Mucosa of descending colon (tissue), 3 donors: ENCODE measurements around the gene KCNJ12. TPM values are rescaled to one million over a fixed set of nuclear protein-coding genes. Genes with fewer than 3 reads are reported as not detected.

ENCODE experiments used
- ATAC-seq: fragments of 200-7000 bp; cut with Tn5 transposase; one replicate; pipeline ENCODE4 v1.9.1; 2020; ENCODE audit warnings: mild to moderate bottlenecking, moderate library complexity
- DNase-seq, 3 donors: peaks; one replicate each; pipeline ENCODE4 v3.0.0-alpha.2; 2020
- H3K36me3 ChIP-seq: fragments of 200-600 bp; one replicate; pipeline ENCODE4 v1.8.0; 2021; ENCODE audit warnings: low read depth, mild to moderate bottlenecking
- H3K4me1 ChIP-seq: fragments of 200-600 bp; one replicate; pipeline ENCODE4 v1.8.0; 2021; ENCODE audit warnings: low read depth, mild to moderate bottlenecking
- H3K4me3 ChIP-seq: fragments of 200-600 bp; one replicate; pipeline ENCODE4 v1.8.0; 2021; ENCODE audit warnings: mild to moderate bottlenecking
- H3K9me3 ChIP-seq: fragments of 200-600 bp; one replicate; pipeline ENCODE4 v1.8.0; 2021; ENCODE audit warnings: mild to moderate bottlenecking
- intact Hi-C, 2 donors: fragments of 100-400 bp; cut with DNase I in 1 of 2; cut with micrococcal nuclease in 1 of 2; formaldehyde crosslinking; loops; one replicate each; pipeline versions ENCODE4 v1.11.0 to v1.11.1; 2022; cut with DNase I, micrococcal nuclease
- total RNA-seq, 3 donors: library from RNA; stranded (reverse); fragmentation: NEBNext Ultra II Directional in 2 of 3; extraction: Animal tissue kit (Norgen Biotek cat#: 25700) in 2 of 3; gene quantifications; one replicate each; pipeline versions ENCODE4 v1.2.1 to v1.2.4, GENCODE V29; 2021 to 2023
- TF ChIP-seq, protein P1 (sequence below): fragments of 200-600 bp; IDR thresholded peaks from one replicate; pipeline ENCODE4 v1.8.0; 2022; ENCODE audit warnings: antibody characterized with exemption, mild to moderate bottlenecking
- donor health status: DM: no; HTN: no; CAD: no; lungs with moderate emphysema.
- donor health status: DM: no; HTN: no; CAD: no.
- donor health status: DM: no; HTN: yes; CAD: no.

Gene KCNJ12
- total RNA-seq, 3 donors from 2014 or later: 0.67 to 1.9 (median 1.1) TPM

DNA sequence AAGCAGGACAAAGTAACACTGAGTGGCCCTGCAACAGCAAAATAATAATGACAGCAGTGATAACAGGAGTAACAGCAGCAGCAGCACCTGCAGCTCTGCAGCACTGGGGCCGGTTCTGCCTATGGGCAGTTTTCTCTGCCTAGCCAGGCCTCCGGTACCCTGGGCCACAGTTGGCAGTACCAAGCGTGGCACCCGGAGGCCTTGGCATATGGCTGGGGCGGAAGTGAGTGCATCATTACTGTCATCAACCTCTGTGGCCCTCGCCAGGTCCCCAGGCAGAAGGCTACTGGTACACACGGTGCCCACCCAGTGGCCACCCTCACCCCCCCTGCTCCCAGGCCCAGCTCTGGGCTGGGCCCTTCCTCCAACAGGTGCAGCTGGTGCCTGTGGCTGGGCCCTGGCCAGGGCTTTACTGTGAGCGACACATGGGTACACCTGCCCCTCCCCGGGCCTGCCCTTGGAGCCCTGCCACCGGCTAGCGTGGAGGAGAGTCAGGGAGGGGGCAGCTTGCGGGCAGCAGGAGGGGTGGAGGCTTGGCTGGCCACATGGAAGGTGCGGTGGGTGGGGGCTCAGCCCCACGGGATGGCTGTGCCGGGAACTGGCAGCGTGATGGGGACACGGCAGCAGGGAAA is 3.0 kb downstream of the KCNJ12 start:
- Histone ChIP-seq H3K4me1 (peaks cover 23% of the 10 kb centered on the region), H3K4me3 (no peak overlapping the region), H3K9me3 (no peaks in the 10 kb centered on the region), H3K36me3 (no peaks in the 10 kb centered on the region)
- DNase-seq (peak; percentile 83 to 86 (median 84)), ATAC-seq (peak; percentile 82)
- intact Hi-C loops: no loop called here
- TF ChIP-seq, protein P1, sequence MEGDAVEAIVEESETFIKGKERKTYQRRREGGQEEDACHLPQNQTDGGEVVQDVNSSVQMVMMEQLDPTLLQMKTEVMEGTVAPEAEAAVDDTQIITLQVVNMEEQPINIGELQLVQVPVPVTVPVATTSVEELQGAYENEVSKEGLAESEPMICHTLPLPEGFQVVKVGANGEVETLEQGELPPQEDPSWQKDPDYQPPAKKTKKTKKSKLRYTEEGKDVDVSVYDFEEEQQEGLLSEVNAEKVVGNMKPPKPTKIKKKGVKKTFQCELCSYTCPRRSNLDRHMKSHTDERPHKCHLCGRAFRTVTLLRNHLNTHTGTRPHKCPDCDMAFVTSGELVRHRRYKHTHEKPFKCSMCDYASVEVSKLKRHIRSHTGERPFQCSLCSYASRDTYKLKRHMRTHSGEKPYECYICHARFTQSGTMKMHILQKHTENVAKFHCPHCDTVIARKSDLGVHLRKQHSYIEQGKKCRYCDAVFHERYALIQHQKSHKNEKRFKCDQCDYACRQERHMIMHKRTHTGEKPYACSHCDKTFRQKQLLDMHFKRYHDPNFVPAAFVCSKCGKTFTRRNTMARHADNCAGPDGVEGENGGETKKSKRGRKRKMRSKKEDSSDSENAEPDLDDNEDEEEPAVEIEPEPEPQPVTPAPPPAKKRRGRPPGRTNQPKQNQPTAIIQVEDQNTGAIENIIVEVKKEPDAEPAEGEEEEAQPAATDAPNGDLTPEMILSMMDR: no peak

DNA sequence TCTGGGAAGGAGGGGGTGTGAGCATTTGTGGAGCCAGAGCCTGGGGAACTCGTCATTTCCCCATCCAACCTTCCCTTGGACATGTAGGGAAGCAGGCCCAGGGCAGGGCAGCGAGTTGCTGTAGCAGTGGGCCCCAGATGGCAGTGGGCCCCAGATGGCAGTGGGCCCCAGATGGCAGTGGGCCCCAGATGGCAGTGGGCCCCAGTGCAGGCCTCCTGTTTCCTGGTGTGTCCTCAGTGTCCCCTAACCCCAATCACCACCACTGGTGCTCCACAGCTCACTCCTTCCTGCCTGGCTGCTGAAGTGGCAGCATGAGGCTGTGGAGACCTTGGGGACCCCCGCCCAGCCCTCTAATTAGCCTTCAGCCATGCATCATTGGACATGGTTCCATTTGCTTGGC is 4.5 kb downstream of the KCNJ12 start:
- H3K36me3 ChIP-seq: no peaks in the 10 kb centered on the region
- no peaks in the 10 kb centered on the region for H3K9me3 ChIP-seq
- DNase-seq (no peak), ATAC-seq (no peak)
- no peak overlapping the region for H3K4me3 ChIP-seq
- intact Hi-C loops: no loop called here
- TF ChIP-seq, protein P1: no peak
- peaks cover 23% of the 10 kb centered on the region for H3K4me1 ChIP-seq

DNA sequence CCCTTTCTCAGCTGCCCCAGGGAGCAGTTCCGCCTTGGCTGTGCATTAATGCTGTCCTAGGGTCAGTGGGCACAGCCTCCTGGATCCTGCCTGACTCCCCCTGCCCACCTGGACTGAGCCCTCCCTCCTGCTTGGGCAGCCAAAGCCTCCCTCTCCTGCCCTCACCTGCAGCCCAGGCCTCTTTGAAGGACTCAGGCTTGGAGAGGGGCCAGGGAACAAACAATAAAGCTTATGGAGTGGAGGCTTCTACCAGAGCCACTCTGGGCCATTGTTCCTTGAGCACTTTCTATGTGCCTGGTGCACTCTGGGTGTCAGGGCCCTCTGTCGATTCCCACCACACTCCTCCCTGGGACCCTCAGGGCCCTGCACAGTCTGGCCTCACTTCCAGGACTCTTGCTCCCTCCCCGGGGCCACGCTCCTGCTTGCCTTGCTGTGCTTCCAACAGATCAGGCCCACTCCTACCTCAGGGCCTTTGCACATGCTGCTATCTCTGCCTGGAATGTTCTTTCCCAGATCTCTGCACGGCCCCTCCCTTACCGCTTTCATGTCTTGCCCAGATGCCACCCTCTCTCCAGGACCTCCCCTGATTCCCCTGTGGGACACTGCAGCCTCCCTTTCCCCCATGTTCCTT is 5.0 kb downstream of the KCNJ12 start:
- H3K4me1 ChIP-seq: peaks cover 23% of the 10 kb centered on the region
- TF ChIP-seq, protein P1: no peak
- no peaks in the 10 kb centered on the region for H3K9me3 ChIP-seq
- peak in 1 of 3 donors; percentile 35 for DNase-seq
- ATAC-seq: no peak
- no peak overlapping the region for H3K4me3 ChIP-seq
- intact Hi-C loops: no loop called here
- H3K36me3 ChIP-seq: no peaks in the 10 kb centered on the region

DNA sequence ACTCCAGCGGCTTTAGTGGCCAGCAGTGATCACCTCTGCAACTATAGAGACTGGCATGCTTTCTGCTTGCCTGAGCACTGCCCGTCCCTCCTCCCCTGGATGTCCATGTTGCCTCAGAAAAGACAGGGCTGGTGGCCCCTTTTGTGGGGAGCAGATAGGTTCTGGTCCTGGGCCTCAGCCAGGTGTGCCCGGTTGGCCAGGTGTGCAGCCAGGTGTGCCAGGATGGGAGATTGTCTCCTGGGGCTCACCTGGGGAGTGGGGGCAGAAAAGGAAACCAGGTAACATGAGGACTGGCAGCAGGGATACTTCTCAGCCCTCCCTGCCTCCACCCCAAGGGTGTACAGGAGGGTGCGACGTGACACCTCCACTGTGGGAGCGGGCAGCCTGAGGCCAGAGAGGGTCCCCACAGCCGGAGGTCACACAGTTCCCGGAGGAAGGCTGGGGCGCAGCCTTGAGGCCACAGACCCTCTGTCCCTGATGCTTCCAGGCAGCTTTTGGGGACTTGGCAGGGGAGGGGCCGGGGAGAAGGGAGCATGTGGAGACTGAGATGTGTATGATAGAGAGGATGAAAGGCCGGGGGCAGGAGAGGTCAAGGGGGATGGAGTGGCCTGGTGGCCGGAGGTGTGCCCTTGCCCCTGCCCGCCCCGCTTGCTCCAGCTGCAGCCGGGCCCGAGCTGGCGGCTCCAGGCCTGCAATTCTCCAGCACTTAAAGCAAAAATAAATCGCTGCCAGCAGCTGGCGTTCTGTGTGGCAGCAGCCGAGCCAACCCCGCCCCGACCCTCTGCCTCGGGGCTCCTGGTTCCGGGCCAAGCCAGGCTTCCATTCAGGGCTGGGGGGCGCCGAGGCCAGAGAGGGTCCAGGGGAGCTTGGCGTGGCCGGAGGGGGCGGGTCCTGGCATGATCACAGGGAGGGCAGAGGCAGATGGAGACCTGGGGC is 6.7 kb downstream of the KCNJ12 start:
- DNase-seq (no peak), ATAC-seq (no peak)
- no peaks in the 10 kb centered on the region for H3K9me3 ChIP-seq
- TF ChIP-seq, protein P1: no peak
- no peaks in the 10 kb centered on the region for H3K36me3 ChIP-seq
- intact Hi-C loops: no loop called here
- H3K4me1 ChIP-seq: peaks cover 12% of the 10 kb centered on the region
- no peak overlapping the region for H3K4me3 ChIP-seq

DNA sequence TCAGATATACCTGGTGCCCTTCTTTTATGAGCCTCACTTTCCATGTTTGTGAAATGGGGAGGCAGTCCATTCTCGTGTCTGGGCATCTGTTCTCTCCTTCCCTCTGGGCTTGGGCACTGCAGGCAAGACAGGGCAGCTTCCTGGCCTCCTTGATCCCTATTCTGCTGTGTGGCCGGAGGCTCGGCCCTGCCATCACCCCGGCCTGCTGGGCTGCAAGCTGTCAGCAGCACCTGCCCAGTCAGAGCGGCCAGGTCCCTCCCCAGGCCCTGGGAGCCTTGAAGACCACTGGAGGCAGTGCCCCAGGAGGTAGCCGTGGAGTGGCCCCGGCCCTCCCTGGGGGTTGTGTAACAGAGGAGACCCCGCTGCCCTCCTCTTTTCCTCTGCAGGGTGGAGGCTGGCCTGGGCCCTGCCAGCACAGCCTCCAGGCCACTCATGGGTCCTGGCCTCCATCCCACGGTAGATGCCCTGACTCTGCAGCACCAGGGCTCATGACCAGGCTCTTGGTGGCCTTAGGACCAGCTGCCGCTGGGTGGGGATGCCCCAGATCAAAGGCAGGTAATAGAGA is 9.2 kb downstream of the KCNJ12 start:
- no peaks in the 10 kb centered on the region for H3K4me1 ChIP-seq
- intact Hi-C loops: no loop called here
- no peak for ATAC-seq

More for the DNA sequence above, 9.2 kb downstream of the KCNJ12 start:
- DNase-seq: peak in 1 of 3 donors; percentile 8
- Histone ChIP-seq H3K9me3 (no peaks in the 10 kb centered on the region), H3K4me3 (no peak overlapping the region), H3K36me3 (no peaks in the 10 kb centered on the region)
- TF ChIP-seq, protein P1: no peak
